HK-2 (cell line): ENCODE results near the gene CHTOP.
"Not testable (repeated sequence)": the region's sequence is repeated elsewhere in the genome, so short reads cannot be mapped to it uniquely, and the experiment has no call there.

Experiments used
- DNase-seq: peaks from one replicate; pipeline ENCODE4 v3.0.0-alpha.2; 2018; ENCODE audit not compliant: unreplicated experiment

CHTOP gene, protein sequence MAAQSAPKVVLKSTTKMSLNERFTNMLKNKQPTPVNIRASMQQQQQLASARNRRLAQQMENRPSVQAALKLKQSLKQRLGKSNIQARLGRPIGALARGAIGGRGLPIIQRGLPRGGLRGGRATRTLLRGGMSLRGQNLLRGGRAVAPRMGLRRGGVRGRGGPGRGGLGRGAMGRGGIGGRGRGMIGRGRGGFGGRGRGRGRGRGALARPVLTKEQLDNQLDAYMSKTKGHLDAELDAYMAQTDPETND

DNA sequence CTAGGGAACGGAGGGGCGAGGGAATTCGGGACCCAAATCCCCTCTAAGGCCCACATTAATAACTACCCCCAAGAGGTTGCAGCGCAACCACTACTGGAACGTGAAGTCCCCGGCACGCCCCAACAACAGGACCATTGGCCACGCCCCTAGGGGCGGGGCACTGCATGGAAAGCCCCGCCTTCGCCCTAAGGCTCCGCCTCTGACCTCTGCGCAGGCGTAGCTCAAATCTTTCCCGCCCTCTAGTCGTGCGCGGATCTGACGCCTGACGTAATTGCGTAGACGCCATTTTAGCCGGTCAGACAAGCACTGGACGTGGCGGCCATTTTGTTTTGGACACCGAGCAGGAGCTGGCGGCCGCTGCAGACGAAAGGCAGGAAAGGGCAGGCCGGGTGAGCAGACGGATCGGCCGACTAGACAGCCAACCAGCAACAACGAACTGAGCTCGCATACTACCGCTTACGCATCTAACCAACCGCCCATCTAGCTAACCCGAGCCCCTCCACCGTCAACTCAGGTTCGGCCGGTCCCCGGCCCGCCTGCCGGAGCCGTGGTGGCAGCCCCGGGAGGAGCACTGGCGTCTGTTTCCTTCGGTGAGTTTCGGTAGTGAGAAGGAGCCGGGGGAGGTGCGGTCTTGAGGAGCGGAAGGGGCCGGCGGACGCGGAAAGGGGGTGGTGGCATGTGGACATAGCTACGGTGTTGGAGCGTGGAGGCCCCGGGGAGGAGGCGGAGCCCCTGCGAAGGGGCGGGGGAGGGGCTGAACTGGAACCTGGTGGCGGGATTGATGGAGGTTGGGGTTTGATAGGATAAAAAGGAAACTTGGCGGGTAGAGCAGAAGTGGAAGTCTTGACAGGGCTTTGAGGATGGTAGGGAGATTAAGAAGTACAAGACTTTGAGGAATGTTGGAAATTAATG, at the start of gene CHTOP:
CHTOP (plus strand) TSS at position 313 of the 912 bp plus-strand sequence. CDS start 2,523 bp downstream, outside the sequence.
- DNase-seq = peak; percentile 98

DNA sequence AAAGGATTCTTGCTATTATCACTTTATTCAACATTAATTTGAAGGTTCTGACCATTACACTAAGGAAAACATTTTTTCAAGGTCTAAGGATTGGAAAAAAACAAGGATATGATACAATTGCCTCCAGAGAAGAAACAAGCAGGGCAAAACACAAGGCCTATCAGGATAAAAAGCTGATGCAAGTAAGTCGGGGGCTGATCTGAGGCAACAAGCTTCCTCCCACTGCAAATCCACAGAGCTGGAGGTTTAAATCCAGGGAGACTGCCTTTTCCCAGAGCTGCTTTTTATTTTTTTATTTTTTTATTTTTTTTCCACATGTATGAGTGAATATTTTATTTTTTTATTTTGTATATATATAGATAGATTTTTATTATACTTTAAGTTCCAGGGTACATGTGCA, 48.9 kb upstream of the CHTOP start:
- no peak for DNase-seq

DNA sequence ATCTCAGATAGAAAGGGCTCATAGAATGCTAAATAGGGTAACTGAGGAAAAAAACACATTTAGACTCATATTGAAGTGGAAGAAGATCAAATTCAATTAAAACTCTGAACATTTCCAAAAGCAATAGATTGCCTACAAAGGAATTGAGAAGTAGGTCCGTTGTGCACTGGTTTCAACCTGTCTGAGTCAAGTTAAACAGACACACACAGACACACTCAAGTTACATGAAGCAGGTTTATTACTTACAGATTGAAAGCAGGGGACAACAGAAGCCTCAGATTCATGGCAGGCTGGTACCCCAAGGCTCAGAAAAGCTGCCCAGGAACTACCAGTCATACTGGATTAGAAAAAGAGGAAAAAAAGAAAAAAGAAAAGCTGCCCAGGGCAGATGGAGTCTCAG, 47.5 kb upstream of the CHTOP start:
- DNase-seq = no peak

DNA sequence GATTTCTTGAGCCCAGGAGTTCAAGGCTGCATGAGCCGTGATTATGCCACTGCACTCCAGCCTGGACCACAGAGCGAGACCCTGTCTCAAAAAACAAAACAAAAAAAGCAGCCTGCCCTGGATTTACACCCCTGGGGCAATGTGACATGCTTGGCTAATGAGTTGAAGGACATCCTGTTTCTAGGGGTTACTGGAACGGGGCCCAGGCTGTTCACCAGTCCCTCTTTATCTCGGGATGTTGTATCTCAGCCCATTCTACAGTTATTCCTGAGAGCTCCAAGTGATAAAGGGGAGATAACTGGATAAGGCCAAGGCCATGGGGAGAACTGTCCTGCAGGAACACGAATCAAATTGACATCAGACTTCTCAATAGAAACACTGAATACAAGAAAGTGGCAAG, 46.6 kb upstream of the CHTOP start:
- DNase-seq = no peak

DNA sequence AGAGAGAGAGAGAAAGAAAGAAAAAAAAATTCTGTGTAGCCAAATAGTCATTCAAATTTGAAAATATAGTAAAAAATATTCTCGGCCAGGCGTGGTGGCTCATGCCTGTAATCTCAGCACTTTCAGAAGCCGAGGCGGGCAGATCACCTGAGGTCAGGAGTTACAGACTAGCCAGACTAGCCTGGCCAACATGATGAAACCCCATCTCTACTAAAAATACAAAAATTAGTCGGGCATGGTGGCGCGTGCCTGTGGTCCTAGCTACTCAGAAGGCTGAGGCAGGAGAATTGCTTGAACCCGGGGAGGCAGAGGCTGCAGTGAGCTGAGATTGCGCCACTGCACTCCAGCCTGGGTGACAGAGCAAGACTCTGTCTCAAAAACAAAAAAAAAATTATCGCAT, 45.8 kb upstream of the CHTOP start:
- not testable (repeated sequence) for DNase-seq

DNA sequence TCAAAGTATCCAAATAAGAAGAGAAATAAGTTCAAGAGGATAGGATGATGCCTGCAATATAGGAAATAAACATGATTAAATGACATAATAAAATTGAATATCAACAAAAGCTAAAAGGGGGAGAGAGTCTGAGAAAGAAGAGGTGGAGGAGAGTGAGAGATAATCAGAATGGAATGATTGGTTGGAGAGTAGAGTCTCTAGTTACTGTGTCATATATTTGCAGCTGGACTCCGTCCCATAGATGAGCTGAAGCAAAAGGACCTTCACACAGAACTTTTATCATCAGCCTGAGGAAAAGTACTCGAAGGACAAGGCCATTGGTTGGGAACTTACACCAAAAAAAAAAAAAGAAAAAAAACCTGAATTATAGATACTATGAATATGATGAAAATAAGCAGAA, 45.4 kb upstream of the CHTOP start:
- no peak for DNase-seq

DNA sequence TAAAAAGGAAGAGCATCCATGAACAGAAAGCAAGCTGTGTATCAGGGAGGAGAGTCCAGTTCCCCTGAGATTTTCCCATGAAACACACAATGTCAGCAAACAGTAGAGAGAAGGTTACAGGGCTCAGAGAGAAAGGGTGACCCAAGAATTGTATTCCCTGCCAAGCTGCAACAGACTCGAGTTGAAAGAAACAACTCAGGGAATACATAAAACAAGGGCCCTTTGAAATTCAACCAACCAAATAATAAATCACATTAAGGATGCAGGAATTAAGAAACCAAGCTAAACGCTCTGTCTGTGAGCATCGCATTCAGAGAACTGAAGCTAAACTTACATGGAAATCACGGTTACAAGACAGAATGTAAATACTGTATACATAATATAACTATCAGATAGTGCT, 41.1 kb upstream of the CHTOP start:
- no peak for DNase-seq

DNA sequence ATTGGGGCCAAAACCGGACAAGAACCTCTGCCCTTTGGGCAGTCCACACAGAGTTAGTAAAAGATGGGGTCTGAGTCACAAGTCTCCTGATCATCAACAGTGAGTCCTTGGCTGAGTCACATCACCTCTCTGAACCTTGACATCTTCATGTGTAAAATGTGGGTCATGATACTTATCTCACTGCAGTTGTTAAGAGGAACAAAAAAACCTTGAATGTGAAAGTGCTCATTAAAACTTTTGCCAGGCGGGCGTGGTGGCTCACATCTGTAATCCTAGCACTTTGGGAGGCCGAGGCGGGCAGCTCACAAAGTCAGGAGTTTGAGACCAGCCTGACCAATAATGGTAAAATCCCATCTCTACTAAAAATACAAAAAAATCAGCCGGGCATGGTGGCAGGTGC, 36.7 kb upstream of the CHTOP start:
- DNase-seq = no peak

DNA sequence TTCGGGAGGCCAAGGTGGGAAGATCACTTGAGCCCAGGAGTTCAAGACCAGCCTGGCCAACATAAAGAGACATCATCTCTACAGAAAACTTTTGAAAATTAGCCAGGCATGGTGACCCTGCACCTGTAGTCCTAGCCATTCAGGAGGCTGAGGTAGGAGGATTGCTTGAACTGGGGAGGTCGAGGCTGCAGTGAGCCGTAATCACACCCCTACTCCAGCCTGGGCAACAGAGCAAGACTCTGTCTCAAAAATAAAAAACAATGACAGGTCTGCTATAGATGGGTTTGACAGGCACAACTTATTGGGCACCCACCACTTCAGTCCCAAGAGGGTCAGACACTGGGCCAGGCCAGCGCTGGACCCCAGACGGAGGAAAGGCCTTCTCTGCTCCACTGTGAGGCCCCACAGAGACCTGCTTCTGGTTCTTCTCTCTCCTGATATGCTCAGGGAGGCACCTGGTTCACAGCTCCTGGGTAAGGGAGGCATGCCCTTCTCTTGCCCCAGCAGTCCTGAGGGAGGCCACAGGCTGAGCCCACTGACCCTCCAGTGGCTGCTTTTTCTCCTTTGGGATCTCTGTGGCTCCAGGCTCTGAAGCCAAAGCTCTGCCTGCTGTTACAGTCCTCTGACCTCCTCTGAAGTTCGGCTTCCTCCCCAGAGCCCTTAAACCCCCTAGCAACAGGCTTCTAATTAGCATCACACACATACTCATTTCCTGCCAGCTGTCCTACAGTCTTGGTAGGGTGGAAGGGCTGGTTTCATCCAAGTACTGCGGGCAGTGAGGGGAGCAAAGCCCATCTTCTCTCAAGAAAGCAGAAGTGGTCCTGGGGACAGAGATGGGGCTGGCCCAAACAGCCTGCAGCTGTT, 35.3 kb upstream of the CHTOP start:
- no peak for DNase-seq

DNA sequence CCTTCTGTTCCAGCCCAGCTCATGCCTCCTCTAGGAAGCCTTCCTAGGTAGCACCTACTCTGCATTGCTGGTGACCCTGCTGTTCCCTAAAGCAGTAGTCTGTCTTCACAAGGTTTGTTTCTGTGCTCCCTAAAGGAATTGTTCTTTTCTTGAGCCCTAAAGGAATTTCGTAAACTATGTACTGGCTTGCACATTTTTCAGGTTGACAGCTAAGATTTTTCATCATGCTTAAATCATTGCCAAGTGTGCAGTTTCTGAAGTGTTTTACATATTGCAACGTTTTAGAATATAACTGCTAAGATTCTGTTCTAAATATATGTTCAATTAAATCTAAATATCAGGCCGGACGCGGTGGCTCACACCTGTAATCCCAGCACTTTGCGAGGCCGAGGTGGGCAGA, 34.0 kb upstream of the CHTOP start:
- no peak for DNase-seq

DNA sequence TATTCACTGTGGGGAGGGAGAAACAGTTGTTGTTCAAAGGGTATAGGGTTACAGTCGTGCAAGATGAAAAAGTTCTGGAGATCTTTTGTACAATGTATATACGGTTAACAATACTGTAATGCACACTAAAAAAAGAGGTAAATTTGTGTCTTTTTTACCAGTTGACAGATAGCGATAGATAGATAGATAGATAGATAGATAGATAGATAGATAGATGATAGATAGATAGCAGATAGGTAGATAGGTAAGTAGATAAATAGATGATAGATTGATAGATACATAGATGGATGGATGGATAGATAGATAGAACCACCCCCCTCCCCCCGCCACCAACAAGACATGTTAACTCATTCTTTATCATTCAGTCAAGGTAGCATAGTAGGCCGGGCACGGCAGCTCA, 31.1 kb upstream of the CHTOP start:
- no peak for DNase-seq

DNA sequence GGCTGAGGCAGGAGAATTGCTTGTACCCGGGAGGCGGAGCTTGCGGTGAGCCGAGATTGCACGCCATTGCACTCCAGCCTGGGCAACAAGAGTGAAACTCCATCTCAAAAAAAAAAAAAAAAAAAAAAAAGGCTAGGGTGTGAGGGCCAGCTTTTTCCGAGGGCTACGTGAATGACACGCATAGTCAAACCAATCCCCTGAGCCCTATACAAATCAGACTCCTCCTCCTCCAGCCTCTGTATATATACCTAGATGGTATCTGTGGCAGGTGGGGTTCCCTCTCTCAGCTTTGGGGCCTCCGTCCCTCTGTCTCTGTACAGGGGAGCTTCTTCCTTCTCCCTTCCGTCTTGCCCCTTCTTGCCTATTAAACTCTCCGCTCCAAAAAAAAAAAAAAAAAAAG, 27.7 kb upstream of the CHTOP start:
- no peak for DNase-seq

DNA sequence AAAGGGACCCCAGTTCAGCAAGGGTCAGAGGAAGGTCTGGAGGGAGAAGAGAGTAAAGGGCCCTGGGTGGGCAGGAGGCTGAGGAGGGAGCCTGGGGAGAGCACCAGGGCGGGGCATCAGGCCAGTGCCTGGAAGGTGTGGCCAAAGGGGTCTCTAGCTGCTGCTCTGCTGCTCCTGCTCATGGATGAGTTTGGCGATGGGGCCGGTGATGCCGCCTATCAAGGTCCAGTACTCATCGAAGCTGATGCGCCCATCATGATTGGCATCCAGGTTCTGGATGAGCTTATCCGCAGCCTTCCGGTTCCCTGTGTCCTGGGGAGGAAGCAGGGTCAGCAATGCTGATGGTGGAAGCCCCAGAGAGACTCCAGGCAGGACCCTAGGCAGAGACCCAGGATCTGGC, 26.5 kb upstream of the CHTOP start:
- DNase-seq = no peak

DNA sequence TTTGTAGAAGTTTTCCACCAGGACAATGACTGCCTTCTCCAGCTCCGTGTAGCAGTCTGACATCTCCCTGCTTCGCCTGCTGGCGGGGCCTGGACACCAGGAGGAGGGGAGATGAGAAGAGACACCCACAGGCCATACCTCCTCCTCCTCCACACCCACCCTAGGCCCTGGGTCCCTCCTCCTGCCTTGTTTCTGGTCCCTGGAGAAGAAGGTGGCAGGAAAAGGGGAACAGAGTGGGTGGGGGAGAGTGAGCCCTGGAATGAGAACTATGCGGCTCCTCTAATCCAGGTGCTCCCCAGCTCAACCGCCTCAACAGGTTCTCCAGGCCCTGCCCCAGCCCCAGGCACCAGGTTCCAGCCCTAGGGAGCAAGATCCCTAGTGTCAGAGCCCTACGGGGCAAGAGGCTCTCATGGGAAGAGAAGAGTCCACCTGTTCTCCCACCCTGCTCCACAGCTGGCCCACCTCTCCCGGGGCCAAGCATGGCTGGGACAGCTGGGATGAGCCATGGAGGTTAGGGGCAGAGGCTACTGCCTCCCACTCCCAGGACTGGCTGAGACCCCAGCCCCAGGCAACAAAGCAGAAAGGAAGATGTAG, 25.7 kb upstream of the CHTOP start:
- no peak for DNase-seq

DNA sequence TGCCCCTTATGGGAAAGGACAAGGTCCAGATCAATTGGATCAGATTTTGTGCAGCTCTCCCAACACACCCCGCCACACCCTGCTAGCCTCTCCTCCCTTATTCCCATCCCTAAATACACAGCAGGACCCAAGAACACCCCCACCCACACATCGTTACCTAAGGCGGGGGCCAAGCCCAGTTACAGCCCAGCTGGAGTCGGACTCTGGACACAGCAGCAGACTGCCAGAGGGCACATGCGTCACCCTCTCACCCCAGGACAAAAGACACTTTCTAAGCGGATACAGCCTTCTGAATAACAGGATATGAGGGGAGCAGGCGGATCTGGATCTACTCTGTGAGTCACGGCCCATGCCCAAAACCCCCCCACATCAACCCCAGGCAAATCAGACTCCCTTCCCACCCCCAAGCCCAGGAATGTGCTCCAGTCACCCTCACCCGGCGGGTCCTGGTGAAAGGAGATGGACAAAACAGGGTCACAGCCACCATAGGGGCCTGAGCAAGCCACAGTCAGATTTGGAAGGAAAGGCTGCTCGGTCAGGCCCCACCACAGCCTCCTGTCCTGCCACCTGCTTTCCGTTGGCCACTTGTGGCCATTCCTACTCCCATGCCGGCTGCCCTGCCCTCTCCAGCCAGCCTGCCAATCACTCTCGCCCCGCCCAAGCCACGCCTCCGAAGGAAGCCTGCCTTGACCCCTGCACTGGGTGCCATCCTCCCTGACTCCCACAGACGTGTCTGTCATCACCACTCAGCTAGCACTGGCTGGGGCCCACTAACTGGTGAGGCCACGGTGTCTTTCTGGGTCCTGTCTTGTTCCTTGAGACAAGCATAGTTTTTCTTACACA, 24.9 kb upstream of the CHTOP start:
- peak; percentile 93 for DNase-seq

DNA sequence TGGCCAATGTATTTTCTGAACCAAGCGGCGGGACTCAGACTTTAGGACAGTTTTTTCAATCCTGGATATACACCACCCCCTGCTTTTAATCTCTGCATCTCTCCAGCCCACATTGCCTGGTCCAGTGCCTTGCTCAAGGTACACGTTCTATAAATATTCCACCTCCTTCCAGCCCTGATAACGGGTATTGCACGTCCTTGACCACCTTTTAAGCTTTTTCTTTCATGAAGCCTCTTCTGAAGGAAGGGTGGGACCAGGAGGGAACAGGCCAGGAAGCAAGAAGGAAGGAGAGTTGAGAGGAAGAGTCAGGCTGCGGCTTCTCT, 24.3 kb upstream of the CHTOP start:
- no peak for DNase-seq

DNA sequence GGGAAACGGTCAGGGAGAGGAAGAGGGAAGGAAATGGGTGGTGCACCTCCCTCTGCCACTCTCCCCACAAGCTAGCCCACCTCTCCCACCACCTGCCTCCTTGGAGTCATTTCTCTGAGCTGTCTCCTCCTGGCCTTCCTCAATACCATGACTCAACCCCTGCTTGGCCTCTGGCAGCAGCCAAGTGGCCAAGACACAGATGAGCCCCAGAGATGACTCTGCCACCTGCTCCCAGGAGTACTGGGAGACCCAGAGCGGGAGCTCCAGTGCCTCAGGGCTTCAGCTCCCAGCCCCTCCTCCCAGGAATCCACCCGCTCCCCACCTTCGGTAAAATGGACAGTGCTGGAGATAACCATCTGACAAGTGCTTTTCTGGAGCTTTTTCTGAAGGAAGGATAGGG, 23.5 kb upstream of the CHTOP start:
- DNase-seq = no peak

DNA sequence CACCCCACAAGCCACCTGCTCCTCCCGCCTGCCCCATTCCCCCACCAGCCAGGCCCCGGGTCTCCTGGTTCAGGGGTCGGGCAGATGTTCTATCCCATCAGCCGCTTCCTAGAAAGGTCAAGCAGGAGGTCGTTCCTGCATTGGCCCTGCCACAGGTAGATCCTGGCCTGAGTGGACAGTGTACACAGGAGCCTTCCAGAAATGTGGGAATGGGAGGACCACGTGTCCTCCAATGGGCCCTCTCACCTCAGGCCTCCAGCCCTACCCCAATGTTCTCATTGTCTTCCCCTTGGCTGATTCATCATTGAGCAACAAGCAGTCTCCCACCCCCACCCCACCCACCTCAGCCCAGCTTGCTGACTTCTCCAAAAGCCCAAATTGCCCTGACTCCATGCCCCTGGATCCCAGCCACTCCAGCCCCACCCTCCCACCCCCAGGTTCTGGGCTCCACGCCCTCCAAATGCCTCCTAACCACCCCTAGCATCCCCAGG, 23.0 kb upstream of the CHTOP start:
- no peak for DNase-seq

DNA sequence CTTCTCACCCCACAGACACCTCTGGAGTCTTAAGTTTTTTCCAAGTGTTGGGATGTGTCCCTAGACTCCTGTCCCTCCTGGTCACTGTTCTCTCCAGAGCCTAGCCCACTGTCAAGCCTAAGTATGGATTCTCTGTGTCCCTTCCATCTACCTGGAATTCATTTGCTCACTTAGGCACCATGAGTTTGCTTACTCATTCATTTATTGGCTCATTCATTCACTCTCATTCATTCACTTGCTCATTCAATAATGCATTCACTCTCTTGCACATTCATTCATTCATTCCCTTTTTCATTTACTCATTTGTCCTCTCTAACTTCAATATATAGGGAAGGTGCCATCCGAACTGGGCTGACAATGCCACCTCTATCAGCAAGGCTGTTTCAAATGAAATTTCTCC, 22.5 kb upstream of the CHTOP start:
- DNase-seq = no peak

DNA sequence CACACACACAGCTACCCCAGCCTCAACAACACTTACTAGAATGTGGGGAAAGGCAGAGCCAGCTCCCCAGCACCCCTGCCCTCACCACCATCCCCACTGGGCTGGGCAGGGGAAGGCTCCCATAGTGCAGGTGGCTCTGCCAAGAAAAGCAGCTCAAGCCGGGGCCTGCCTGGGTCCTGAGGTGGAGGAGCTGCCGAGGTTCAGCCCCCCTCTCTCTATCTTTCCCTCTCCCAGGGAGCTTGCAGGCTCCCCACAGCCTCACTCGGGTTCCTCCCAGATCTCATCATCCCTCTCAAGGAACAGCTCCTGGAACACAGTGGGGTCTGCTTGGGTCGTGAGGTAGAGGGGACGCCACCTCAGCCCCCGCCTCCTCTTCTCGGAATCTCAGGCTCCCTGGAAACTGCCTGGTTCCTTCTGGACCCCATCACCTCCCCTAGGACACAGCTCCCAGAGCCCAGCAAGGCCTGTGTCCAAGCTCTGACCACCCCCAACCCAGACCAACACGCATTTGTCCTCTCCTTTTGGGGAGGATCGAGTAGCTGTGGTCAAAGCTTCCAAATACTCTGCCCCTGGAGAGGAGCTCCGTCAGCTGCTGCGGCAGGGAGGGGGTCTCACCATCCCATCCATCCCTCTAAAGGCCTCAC, 21.6 kb upstream of the CHTOP start:
- no peak for DNase-seq
